H9 (cell line): ENCODE measurements around the gene TNXB. TPM values are rescaled to one million over a fixed set of nuclear protein-coding genes. Genes with fewer than 3 reads are reported as not detected.

Source experiments
- DNase-seq: peaks from one replicate; pipeline ENCODE4 v3.0.0-alpha.2; 2017
- H2AFZ ChIP-seq: one replicate; pipeline ENCODE4 v1.6.1; 2013; ENCODE audit warnings: mild to moderate bottlenecking, low read length, control low read depth, moderate library complexity
- H2AK5ac ChIP-seq: 2 replicates; pipeline ENCODE4 v1.6.1; 2013; ENCODE audit warnings: low read length, control low read depth, mixed read lengths; ENCODE audit not compliant: insufficient read length
- H2BK120ac ChIP-seq: one replicate; pipeline ENCODE4 v1.6.1; 2013; ENCODE audit warnings: low read depth, mild to moderate bottlenecking, low read length, control low read depth, inconsistent platforms; ENCODE audit not compliant: poor library complexity, severe bottlenecking
- H2BK12ac ChIP-seq: 2 replicates; pipeline ENCODE4 v1.6.1; 2013; ENCODE audit warnings: low read length, control low read depth, mixed read lengths, low read depth; ENCODE audit not compliant: insufficient read length
- H2BK15ac ChIP-seq: 2 replicates; pipeline ENCODE4 v1.6.1; 2013; ENCODE audit warnings: low read depth, low read length, control low read depth
- H2BK20ac ChIP-seq: one replicate; pipeline ENCODE4 v1.6.1; 2013; ENCODE audit warnings: low read depth, mild to moderate bottlenecking, low read length, control low read depth, inconsistent platforms; ENCODE audit not compliant: poor library complexity, severe bottlenecking
- H2BK5ac ChIP-seq: 2 replicates; pipeline ENCODE4 v1.6.1; 2013; ENCODE audit warnings: low read length, control low read depth, mixed read lengths; ENCODE audit not compliant: insufficient read length
- H3K14ac ChIP-seq: 2 replicates; pipeline ENCODE4 v1.6.1; 2013; ENCODE audit warnings: low read length, control low read depth; ENCODE audit not compliant: insufficient read depth
- H3K18ac ChIP-seq: 2 replicates; pipeline ENCODE4 v1.6.1; 2013; ENCODE audit warnings: low read depth, mild to moderate bottlenecking, mixed read lengths, low read length, control low read depth; ENCODE audit not compliant: insufficient read length
- H3K23ac ChIP-seq: 2 replicates; pipeline ENCODE4 v1.6.1; 2013; ENCODE audit warnings: low read length, control low read depth, mixed read lengths, low read depth; ENCODE audit not compliant: insufficient read length
- H3K23me2 ChIP-seq: 2 replicates; pipeline ENCODE4 v1.6.1; 2013; ENCODE audit warnings: low read depth, mild to moderate bottlenecking, mixed read lengths, low read length, control low read depth; ENCODE audit not compliant: insufficient read length, poor library complexity, severe bottlenecking
- H3K27ac ChIP-seq: 2 replicates; pipeline ENCODE4 v1.5.1; 2013; ENCODE audit warnings: low read length, control low read depth, mixed read lengths, low read depth; ENCODE audit not compliant: insufficient read length
- H3K27me3 ChIP-seq: 2 replicates; pipeline ENCODE4 v1.6.1; 2013; ENCODE audit warnings: low read length, control low read depth, inconsistent platforms; ENCODE audit not compliant: insufficient read depth
- H3K4ac ChIP-seq: 2 replicates; pipeline ENCODE4 v1.6.1; 2013; ENCODE audit warnings: low read depth, mild to moderate bottlenecking, control low read depth, inconsistent platforms, low read length, moderate library complexity
- H3K4me1 ChIP-seq: 2 replicates; pipeline ENCODE4 v1.6.1; 2013; ENCODE audit warnings: low read length, control low read depth, inconsistent platforms; ENCODE audit not compliant: insufficient read depth
- H3K4me2 ChIP-seq: 2 replicates; pipeline ENCODE4 v1.6.1; 2013; ENCODE audit warnings: low read length, control low read depth, mixed read lengths; ENCODE audit not compliant: insufficient read length, insufficient read depth
- H3K56ac ChIP-seq: 2 replicates; pipeline ENCODE4 v1.6.1; 2013; ENCODE audit warnings: low read depth, mild to moderate bottlenecking, mixed read lengths, low read length, control low read depth; ENCODE audit not compliant: insufficient read length
- H3K79me1 ChIP-seq: 2 replicates; pipeline ENCODE4 v1.6.1; 2013; ENCODE audit warnings: low read depth, mild to moderate bottlenecking, moderate library complexity, low read length, control low read depth, inconsistent platforms; ENCODE audit not compliant: insufficient read depth, poor library complexity, severe bottlenecking
- H3K79me2 ChIP-seq: 2 replicates; pipeline ENCODE4 v1.6.1; 2013; ENCODE audit warnings: low read length, control low read depth, inconsistent platforms; ENCODE audit not compliant: insufficient read depth
- H3K9ac ChIP-seq: 2 replicates; pipeline ENCODE4 v1.6.1; 2013; ENCODE audit warnings: low read length, control low read depth, mixed read lengths; ENCODE audit not compliant: insufficient read length; ENCODE audit errors: extremely low read depth
- H3K9me3 ChIP-seq: one replicate; pipeline ENCODE4 v1.6.1; 2013; ENCODE audit warnings: low read depth, low read length, inconsistent platforms; ENCODE audit not compliant: control insufficient read depth
- H3T11ph ChIP-seq: one replicate; pipeline ENCODE4 v1.6.1; 2013; ENCODE audit warnings: mild to moderate bottlenecking, low read length, control low read depth, inconsistent platforms
- H4K20me1 ChIP-seq: one replicate; pipeline ENCODE4 v1.6.1; 2013; ENCODE audit not compliant: control insufficient read depth, insufficient read length, insufficient read depth
- H4K5ac ChIP-seq: 2 replicates; pipeline ENCODE4 v1.6.1; 2013; ENCODE audit warnings: low read depth, mild to moderate bottlenecking, mixed read lengths, low read length, control low read depth; ENCODE audit not compliant: insufficient read length
- H4K8ac ChIP-seq: replicated peaks from 2 replicates; pipeline ENCODE4 v1.6.1; 2013; ENCODE audit warnings: low read length, control low read depth, mixed read lengths, low read depth; ENCODE audit not compliant: insufficient read length
- H4K91ac ChIP-seq: 2 replicates; pipeline ENCODE4 v1.6.1; 2013; ENCODE audit warnings: low read depth, mild to moderate bottlenecking, moderate library complexity, mixed read lengths, low read length, control low read depth; ENCODE audit not compliant: insufficient read length
- H3K27ac Mint-ChIP-seq, 3 experiments: 2 replicates in 2 of 3; 3 replicates in 1 of 3; pipeline ENCODE4 v1.8.0; 2020 to 2021; ENCODE audit warnings: mixed read lengths in 3 of 3, mild to moderate bottlenecking in 1 of 3, moderate library complexity in 1 of 3
- H3K27me3 Mint-ChIP-seq: 2 replicates; pipeline ENCODE4 v1.8.0; 2021; ENCODE audit warnings: low read depth, mild to moderate bottlenecking, moderate library complexity, mixed read lengths
- H3K36me3 Mint-ChIP-seq, 3 experiments: 2 replicates in 2 of 3; 3 replicates in 1 of 3; pipeline ENCODE4 v1.8.0; 2020 to 2021; ENCODE audit warnings: low read depth in 3 of 3, mixed read lengths in 3 of 3; ENCODE audit not compliant: insufficient read depth in 1 of 3
- H3K4me1 Mint-ChIP-seq, 2 experiments: 2 replicates each; pipeline ENCODE4 v1.8.0; 2020; ENCODE audit warnings: mixed read lengths in 2 of 2
- H3K4me3 Mint-ChIP-seq, 2 experiments: 2 replicates in 1 of 2; 3 replicates in 1 of 2; pipeline ENCODE4 v1.8.0; 2020 to 2021; ENCODE audit warnings: mild to moderate bottlenecking in 2 of 2, mixed read lengths in 2 of 2, moderate library complexity in 1 of 2
- H3K9me3 Mint-ChIP-seq, 2 experiments: 2 replicates in 1 of 2; 3 replicates in 1 of 2; pipeline ENCODE4 v1.8.0; 2020; ENCODE audit warnings: mild to moderate bottlenecking in 2 of 2, mixed read lengths in 2 of 2, moderate library complexity in 1 of 2
- CTCF ChIP-seq: fragments of 200-600 bp; sonication (generic); conservative IDR thresholded peaks from 3 replicates; pipeline ENCODE4 v1.8.0; 2021; ENCODE audit warnings: antibody characterized with exemption, mild to moderate bottlenecking
- WGBS: extraction: QIAGEN DNeasy Blood & Tissue Kit; methylation state at CpG from one replicate; pipeline ENCODE4 v1.1.7; 2013; ENCODE audit warnings: missing lambda C conversion rate, low lambda C conversion rate, mixed read lengths; ENCODE audit not compliant: insufficient read length; ENCODE audit errors: extremely low coverage; 5-methylcytosine and 5-hydroxymethylcytosine counted together
- total RNA-seq: library from RNA; stranded (reverse); gene quantifications from 2 replicates; pipeline ENCODE4 v1.2.1, GENCODE V29; 2021

TNXB gene
- total RNA-seq, 1 experiment from 2014 or later = 5.0 TPM

- no peak overlapping the region for H2AK5ac ChIP-seq
- no peaks in the 10 kb centered on the region for H3K9me3 ChIP-seq
- H3K79me1 ChIP-seq = no peaks in the 10 kb centered on the region
- no peak overlapping the region for H3K9ac ChIP-seq
- no peak overlapping the region for H3T11ph ChIP-seq
- TF ChIP-seq CTCF = no peak
- no peak overlapping the region for H3K14ac ChIP-seq
- Mint-ChIP-seq H3K9me3 (no peaks in the 10 kb centered on the region), H3K27ac (no peak overlapping the region), H3K27me3 (peaks cover 5% of the 10 kb centered on the region), H3K36me3 (no peaks in the 10 kb centered on the region), H3K4me3 (no peak overlapping the region), H3K4me1 (no peaks in the 10 kb centered on the region)
- DNase-seq = no peak
- no peak overlapping the region for H3K56ac ChIP-seq
- no peak overlapping the region for H4K5ac ChIP-seq
- H2BK20ac ChIP-seq = no peak overlapping the region
- WGBS = no CpG with 5 or more reads among the region's 5 CpGs
- no peaks in the 10 kb centered on the region for H3K4me1 ChIP-seq
- no peak overlapping the region for H3K23ac ChIP-seq
- H3K27me3 ChIP-seq = no peaks in the 10 kb centered on the region
- H2BK15ac ChIP-seq = no peak overlapping the region
- H3K4ac ChIP-seq = no peak overlapping the region
- H2BK120ac ChIP-seq = no peak overlapping the region
- H3K27ac ChIP-seq = no peak overlapping the region
- H4K20me1 ChIP-seq = no peaks in the 10 kb centered on the region
- H4K8ac ChIP-seq = no peak overlapping the region
- no peak overlapping the region for H2AFZ ChIP-seq
- H3K79me2 ChIP-seq = no peaks in the 10 kb centered on the region
- H4K91ac ChIP-seq = no peak overlapping the region
- no peak overlapping the region for H3K4me2 ChIP-seq
- no peak overlapping the region for H2BK12ac ChIP-seq
- no peak overlapping the region for H3K18ac ChIP-seq
- H3K23me2 ChIP-seq = no peaks in the 10 kb centered on the region
- H2BK5ac ChIP-seq = no peak overlapping the region
Observed at GRCh38 chr6:32140420-32141046, 31.4 kb upstream of the TNXB start.
